Mucosa of descending colon (tissue), 3 donors: ENCODE measurements around the gene ZNF319. TPM values are rescaled to one million over a fixed set of nuclear protein-coding genes. Genes with fewer than 3 reads are reported as not detected.

Experiments
- ATAC-seq: fragments of 200-7000 bp; cut with Tn5 transposase; one replicate; pipeline ENCODE4 v1.9.1; 2020; ENCODE audit warnings: mild to moderate bottlenecking, moderate library complexity
- DNase-seq, 3 donors: peaks; one replicate each; pipeline ENCODE4 v3.0.0-alpha.2; 2020
- H3K36me3 ChIP-seq: fragments of 200-600 bp; one replicate; pipeline ENCODE4 v1.8.0; 2021; ENCODE audit warnings: low read depth, mild to moderate bottlenecking
- H3K4me1 ChIP-seq: fragments of 200-600 bp; one replicate; pipeline ENCODE4 v1.8.0; 2021; ENCODE audit warnings: low read depth, mild to moderate bottlenecking
- H3K4me3 ChIP-seq: fragments of 200-600 bp; one replicate; pipeline ENCODE4 v1.8.0; 2021; ENCODE audit warnings: mild to moderate bottlenecking
- H3K9me3 ChIP-seq: fragments of 200-600 bp; one replicate; pipeline ENCODE4 v1.8.0; 2021; ENCODE audit warnings: mild to moderate bottlenecking
- intact Hi-C, 2 donors: fragments of 100-400 bp; cut with DNase I in 1 of 2; cut with micrococcal nuclease in 1 of 2; formaldehyde crosslinking; loops; one replicate each; pipeline versions ENCODE4 v1.11.0 to v1.11.1; 2022; cut with DNase I, micrococcal nuclease
- total RNA-seq, 3 donors: library from RNA; stranded (reverse); fragmentation: NEBNext Ultra II Directional in 2 of 3; extraction: Animal tissue kit (Norgen Biotek cat#: 25700) in 2 of 3; gene quantifications; one replicate each; pipeline versions ENCODE4 v1.2.1 to v1.2.4, GENCODE V29; 2021 to 2023
- TF ChIP-seq, protein P1 (sequence below): fragments of 200-600 bp; IDR thresholded peaks from one replicate; pipeline ENCODE4 v1.8.0; 2022; ENCODE audit warnings: antibody characterized with exemption, mild to moderate bottlenecking
- donor health status: DM: no; HTN: no; CAD: no; lungs with moderate emphysema.
- donor health status: DM: no; HTN: no; CAD: no.
- donor health status: DM: no; HTN: yes; CAD: no.

The ZNF319 gene
- total RNA-seq, 3 donors from 2014 or later = 5.9 to 9.7 (median 7.3) TPM

DNA sequence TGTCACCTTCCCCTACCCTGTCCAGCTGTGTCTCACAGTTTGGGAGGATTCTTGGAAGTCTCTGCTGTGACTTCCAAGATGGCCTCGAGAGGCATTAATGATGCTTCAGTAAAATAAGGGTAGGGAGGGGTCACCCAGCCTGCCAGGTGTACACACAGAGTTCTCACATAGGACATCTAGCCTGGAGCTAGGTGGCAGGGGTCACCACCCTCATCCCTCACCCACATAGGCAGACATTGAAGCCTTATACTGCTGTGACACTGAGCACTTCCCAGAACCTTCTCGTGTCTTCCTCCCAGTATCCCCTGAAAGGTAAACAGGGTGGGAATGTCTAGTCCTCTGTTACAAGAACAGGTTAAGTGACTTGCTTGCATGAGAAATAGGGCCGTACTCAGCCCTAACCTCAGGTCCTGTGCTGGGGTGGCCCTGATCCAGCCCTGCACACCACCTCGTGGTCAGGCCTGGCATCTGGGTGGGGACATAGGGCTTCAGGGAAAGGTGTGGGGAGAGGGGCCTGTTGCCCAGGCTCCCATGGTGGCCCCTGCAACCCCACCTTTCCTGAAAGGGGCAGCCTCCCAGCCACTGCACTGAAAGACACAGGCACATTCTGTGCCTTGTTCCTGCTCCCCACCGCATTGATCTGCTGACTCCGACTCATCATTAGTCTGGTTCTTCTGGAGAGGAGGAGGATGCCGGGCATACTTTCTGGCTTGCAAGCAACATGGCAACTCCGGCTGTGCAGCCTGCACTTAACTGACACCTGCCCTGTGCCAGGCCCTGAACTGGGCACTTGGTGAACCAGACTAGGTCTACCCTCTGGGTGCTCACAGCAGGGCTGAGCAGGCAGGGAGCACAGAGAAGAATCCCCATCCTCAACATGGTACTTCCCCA lies 21.4 kb upstream of the ZNF319 start:
- no peak for DNase-seq
- peaks cover 32% of the 10 kb centered on the region for H3K4me1 ChIP-seq
- no peak overlapping the region for H3K4me3 ChIP-seq
- TF ChIP-seq, protein P1, sequence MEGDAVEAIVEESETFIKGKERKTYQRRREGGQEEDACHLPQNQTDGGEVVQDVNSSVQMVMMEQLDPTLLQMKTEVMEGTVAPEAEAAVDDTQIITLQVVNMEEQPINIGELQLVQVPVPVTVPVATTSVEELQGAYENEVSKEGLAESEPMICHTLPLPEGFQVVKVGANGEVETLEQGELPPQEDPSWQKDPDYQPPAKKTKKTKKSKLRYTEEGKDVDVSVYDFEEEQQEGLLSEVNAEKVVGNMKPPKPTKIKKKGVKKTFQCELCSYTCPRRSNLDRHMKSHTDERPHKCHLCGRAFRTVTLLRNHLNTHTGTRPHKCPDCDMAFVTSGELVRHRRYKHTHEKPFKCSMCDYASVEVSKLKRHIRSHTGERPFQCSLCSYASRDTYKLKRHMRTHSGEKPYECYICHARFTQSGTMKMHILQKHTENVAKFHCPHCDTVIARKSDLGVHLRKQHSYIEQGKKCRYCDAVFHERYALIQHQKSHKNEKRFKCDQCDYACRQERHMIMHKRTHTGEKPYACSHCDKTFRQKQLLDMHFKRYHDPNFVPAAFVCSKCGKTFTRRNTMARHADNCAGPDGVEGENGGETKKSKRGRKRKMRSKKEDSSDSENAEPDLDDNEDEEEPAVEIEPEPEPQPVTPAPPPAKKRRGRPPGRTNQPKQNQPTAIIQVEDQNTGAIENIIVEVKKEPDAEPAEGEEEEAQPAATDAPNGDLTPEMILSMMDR = no peak
- no peak for ATAC-seq
- intact Hi-C loops = loop anchor here in 1 of 2 donors (5.0 kb wide), 1 partner anchor 100 kb away; no protein-coding TSS in a partner anchor
- H3K36me3 ChIP-seq = no peaks in the 10 kb centered on the region
- no peaks in the 10 kb centered on the region for H3K9me3 ChIP-seq

DNA sequence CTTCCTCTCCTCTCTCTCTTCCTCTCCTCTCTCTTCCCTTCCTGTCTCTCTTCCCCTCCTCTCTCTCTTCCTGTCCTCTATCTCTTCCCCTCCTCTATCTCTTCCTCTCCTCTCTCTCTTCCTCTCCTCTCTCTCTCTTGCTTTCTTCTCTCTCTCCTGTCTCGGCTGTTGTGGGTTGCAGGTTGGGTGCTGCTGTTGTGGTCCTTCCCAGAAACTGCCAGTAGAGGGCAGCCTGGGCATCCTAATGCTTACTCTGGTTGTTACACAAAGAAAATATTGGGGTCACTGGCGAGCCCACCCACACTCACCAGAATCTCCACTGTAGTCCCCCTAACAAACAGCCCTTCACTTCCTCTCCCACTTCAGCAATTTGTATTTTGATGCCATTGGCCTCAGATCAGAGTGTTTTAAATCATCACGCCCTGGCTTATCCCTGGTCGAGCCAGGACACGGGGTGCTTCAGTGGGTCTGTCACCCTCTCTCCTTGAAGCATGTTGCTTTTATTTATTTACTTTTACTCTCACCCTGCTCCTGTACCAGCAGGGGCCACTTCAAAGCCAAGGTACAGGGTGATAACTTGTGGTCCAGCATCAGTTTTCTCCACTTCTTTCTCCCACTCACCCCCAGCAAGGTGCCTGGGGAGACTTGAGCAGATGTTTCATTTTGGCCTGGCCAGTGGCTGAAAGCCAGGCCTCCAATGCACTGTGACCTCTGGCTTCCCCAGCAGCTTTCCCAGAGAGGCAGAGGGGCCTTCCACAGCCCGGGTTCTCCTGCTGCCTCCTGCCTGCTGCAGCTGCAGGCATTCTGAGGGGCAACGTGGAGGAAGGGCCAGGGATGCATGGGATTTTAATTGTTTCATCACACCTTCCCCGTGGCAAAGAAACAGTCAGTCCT lies 20.4 kb upstream of the ZNF319 start:
- peak in 2 of 3 donors; percentile 71 to 88 for DNase-seq
- no peak for ATAC-seq
- TF ChIP-seq, protein P1 = peak; percentile 62
- Histone ChIP-seq H3K4me1 (peaks cover 27% of the 10 kb centered on the region), H3K9me3 (no peaks in the 10 kb centered on the region), H3K4me3 (no peak overlapping the region), H3K36me3 (no peaks in the 10 kb centered on the region)
- intact Hi-C loops = loop anchor here in 1 of 2 donors (5.0 kb wide), 1 partner anchor 101 kb away; no protein-coding TSS in a partner anchor

DNA sequence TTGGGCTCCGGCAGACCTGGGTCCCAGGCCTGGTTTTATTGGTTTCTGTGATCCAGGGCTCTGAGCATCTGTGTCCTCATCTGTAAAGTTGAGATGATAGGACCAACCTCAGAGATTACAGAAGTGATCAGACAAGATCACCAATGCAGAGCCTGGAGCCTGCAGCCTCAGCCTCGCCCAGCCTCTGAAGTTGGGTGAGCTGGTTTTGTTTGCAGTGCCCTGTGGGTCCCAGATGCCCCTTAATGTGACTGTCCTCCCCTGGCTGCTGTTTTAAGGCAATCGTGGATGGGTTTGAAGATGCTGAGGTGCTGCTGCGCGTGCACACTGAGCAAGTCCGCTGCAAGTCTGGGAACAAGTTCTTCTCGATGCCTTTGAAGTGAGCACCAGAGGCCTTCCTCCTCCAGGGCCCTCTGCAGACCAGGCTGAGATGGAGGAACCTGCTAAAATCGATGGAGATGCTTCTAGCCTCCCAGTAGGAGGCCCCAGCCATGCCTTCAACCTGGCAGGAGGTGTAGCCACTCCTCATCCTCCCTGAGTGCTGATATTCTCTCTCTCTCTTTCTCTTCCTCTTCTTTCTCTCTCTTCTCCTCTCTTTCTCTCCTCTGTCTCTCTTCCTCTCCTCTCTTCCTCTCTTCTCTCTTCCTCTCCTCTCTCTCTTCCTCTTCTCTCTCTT lies 19.5 kb upstream of the ZNF319 start:
- Histone ChIP-seq H3K9me3 (no peaks in the 10 kb centered on the region), H3K36me3 (no peaks in the 10 kb centered on the region), H3K4me1 (peaks cover 27% of the 10 kb centered on the region), H3K4me3 (no peak overlapping the region)
- no peak for DNase-seq
- ATAC-seq = no peak
- intact Hi-C loops = loop anchor here in 1 of 2 donors (5.0 kb wide), 1 partner anchor 102 kb away; no protein-coding TSS in a partner anchor
- TF ChIP-seq, protein P1 = no peak

DNA sequence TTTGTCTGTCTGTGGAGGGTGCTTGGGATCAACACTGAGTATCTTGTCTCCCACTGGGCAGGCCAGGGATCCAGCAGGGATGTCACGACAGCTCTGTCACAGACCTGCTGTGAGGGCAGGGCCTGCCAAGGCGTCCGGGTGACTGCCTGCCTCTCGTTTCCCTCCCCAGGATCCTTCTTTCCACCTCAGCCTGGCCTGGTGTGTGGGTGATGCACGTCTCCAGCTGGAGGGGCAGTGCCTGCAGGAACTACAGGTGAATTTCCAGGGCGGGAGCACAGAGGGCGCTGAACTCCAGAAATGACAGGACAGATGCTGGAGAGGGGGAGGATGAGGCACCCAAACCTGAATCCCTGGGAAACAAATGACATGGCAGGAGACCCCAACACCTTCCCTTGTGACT lies 18.3 kb upstream of the ZNF319 start:
- H3K4me1 ChIP-seq = peaks cover 19% of the 10 kb centered on the region
- no peaks in the 10 kb centered on the region for H3K9me3 ChIP-seq
- no peak overlapping the region for H3K4me3 ChIP-seq
- intact Hi-C loops = no loop called here
- DNase-seq (no peak), ATAC-seq (no peak)
- TF ChIP-seq, protein P1 = no peak
- no peaks in the 10 kb centered on the region for H3K36me3 ChIP-seq

DNA sequence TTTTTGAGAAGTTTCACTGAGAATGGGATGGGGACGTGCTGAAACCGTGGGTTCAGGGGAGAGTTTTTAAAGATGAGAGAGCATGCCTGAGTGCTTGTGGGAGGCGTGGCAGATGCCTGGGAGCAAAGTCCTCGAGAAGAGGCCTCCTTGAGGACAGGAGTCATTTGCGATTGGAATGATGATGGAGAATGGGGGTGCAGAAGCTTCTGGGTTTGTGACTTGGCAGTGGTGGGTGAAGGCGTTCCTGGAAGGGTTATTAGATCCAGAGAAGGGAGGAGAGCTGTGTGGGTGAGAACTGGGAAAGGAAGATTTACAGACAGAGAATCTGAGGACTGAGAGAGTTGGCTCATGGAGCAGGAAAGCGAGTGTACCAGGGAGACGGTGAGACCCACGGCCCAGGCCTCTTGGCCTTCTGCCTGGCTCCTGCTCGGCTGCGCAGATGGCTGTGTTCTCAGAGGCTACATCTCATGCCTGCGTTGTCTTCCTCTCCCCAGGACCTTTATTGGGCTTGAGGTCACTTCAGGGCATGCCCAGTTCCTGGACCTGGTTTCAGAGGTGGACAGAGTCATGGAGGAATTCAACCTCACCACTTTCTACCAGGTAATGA lies 16.5 kb upstream of the ZNF319 start:
- TF ChIP-seq, protein P1 = no peak
- Histone ChIP-seq H3K4me3 (no peak overlapping the region), H3K4me1 (peaks cover under 1% of the 10 kb centered on the region), H3K36me3 (no peaks in the 10 kb centered on the region), H3K9me3 (no peaks in the 10 kb centered on the region)
- no peak for DNase-seq
- intact Hi-C loops = no loop called here
- ATAC-seq = no peak
